ENCODE measurements around the gene LYRM4. TPM values are rescaled to one million over a fixed set of nuclear protein-coding genes. Genes with fewer than 3 reads are reported as not detected.

The LYRM4 gene
- total and polyA plus RNA-seq, 9 of the 15 experiments (the other 6 are each of a cell fraction or from before 2014, with no cell fraction given) = 24.2 to 69.4 (median 41.8) TPM

DNA sequence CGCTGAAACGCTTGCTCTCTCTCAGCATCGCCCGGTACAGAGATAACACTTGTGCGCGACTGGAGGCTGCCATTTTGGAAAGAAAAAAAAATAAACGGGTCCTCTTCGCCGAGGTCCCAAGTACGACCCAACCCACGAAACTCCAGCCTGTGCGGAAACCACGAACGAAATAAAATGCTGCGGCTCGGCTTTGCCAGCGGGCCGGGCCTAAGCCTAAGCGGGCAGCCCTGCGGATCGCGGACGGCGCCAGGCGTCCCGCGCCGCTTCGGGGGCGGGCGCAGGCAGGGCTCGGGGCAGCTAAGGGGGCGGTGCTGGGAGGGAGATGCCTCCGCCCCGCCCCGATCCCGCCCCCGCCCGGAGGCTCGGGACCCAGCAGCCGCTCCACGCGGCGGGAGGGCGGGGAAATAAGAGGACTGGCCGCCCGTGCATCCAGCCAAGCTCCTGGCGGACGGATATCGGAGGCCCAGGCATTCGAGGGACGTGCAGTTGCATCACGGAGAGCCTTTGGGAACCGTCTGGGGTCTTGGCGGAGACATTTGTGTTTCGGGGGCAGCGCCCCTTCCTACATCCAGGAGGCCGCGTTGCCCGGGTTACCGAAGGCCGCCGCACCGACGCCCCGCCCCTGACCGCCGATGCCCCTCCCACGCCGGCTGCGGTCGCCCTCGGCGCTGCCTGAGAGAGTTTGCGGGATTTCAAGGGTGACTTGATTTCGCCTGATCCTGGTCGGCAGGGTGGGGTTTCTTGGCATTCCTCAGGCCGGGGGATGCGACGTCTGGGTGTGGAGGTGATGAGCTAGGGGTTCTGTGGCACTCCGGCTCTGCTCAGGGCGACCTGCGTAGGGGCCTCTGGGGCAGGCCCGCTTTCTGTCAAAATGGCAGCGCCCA is at the start of gene LYRM4, which contains the start of gene FARS2 (continued):
- TF ChIP-seq, protein P1, sequence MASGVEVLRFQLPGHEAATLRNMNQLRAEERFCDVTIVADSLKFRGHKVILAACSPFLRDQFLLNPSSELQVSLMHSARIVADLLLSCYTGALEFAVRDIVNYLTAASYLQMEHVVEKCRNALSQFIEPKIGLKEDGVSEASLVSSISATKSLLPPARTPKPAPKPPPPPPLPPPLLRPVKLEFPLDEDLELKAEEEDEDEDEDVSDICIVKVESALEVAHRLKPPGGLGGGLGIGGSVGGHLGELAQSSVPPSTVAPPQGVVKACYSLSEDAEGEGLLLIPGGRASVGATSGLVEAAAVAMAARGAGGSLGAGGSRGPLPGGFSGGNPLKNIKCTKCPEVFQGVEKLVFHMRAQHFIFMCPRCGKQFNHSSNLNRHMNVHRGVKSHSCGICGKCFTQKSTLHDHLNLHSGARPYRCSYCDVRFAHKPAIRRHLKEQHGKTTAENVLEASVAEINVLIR (CRISPR knock-in tag; IDR thresholded peaks at IDR 0.05) = no peak
- TF ChIP-seq ZNF707 (CRISPR knock-in tag; conservative IDR thresholded peaks at IDR 0.05) (no peak), NR1H2 (CRISPR knock-in tag; IDR thresholded peaks at IDR 0.05) (no peak), SREBF2 (CRISPR knock-in tag; IDR thresholded peaks at IDR 0.05) (no peak), ZEB2 (IDR thresholded peaks at IDR 0.05) (no peak), ZNF224 (CRISPR knock-in tag; IDR thresholded peaks at IDR 0.05) (no peak), GATA2 (CRISPR knock-in tag; IDR thresholded peaks at IDR 0.05) (no peak), SMARCB1 (IDR thresholded peaks at IDR 0.05; ENCODE audit: insufficient read length, low read depth) (no peak), CBX3 (IDR thresholded peaks at IDR 0.05; ENCODE audit: borderline replicate concordance in 1 of 2, low read length in 2 of 2) (peak in 1 of 2 experiments; percentile 58; a peak in 1 of 3 replicates), TEAD4 (IDR thresholded peaks at IDR 0.05; ENCODE audit: low read length) (no peak; the same call in 1 of the 2 replicates), TEAD4 (CRISPR knock-in tag; IDR thresholded peaks at IDR 0.05; ENCODE audit: borderline replicate concordance) (0 out of 2 replicates have a peak, but pooled peaks have one; percentile 36), DMBX1 (CRISPR knock-in tag; IDR thresholded peaks at IDR 0.05; ENCODE audit: borderline replicate concordance) (no peak), CEBPB (tag; IDR thresholded peaks at IDR 0.05) (no peak), EP300 (IDR thresholded peaks at IDR 0.05; ENCODE audit: low read length) (peak; percentile 5; the same call in 1 of the 2 replicates), ZNF561 (CRISPR knock-in tag; conservative IDR thresholded peaks at IDR 0.05) (no peak), PRMT5 (CRISPR knock-in tag; IDR thresholded peaks at IDR 0.05) (no peak), ZNF324 (CRISPR knock-in tag; IDR thresholded peaks at IDR 0.05) (no peak), KHSRP (IDR thresholded peaks at IDR 0.05) (no peak)
- TF ChIP-seq, protein P2, sequence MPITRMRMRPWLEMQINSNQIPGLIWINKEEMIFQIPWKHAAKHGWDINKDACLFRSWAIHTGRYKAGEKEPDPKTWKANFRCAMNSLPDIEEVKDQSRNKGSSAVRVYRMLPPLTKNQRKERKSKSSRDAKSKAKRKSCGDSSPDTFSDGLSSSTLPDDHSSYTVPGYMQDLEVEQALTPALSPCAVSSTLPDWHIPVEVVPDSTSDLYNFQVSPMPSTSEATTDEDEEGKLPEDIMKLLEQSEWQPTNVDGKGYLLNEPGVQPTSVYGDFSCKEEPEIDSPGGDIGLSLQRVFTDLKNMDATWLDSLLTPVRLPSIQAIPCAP (CRISPR knock-in tag; IDR thresholded peaks at IDR 0.05; ENCODE audit: borderline replicate concordance) = no peak
- TF ChIP-seq, protein P3, sequence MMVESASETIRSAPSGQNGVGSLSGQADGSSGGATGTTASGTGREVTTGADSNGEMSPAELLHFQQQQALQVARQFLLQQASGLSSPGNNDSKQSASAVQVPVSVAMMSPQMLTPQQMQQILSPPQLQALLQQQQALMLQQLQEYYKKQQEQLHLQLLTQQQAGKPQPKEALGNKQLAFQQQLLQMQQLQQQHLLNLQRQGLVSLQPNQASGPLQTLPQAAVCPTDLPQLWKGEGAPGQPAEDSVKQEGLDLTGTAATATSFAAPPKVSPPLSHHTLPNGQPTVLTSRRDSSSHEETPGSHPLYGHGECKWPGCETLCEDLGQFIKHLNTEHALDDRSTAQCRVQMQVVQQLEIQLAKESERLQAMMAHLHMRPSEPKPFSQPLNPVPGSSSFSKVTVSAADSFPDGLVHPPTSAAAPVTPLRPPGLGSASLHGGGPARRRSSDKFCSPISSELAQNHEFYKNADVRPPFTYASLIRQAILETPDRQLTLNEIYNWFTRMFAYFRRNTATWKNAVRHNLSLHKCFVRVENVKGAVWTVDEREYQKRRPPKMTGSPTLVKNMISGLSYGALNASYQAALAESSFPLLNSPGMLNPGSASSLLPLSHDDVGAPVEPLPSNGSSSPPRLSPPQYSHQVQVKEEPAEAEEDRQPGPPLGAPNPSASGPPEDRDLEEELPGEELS (CRISPR knock-in tag; IDR thresholded peaks at IDR 0.05; ENCODE audit: borderline replicate concordance) = no peak; the same call in 1 of the 2 replicates
- TF ChIP-seq, protein P4, sequence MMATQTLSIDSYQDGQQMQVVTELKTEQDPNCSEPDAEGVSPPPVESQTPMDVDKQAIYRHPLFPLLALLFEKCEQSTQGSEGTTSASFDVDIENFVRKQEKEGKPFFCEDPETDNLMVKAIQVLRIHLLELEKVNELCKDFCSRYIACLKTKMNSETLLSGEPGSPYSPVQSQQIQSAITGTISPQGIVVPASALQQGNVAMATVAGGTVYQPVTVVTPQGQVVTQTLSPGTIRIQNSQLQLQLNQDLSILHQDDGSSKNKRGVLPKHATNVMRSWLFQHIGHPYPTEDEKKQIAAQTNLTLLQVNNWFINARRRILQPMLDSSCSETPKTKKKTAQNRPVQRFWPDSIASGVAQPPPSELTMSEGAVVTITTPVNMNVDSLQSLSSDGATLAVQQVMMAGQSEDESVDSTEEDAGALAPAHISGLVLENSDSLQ (IDR thresholded peaks at IDR 0.05) = no peak; the same call in 1 of the 2 replicates
- TF ChIP-seq, protein P5, sequence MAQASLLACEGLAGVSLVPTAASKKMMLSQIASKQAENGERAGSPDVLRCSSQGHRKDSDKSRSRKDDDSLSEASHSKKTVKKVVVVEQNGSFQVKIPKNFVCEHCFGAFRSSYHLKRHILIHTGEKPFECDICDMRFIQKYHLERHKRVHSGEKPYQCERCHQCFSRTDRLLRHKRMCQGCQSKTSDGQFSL (CRISPR knock-in tag; IDR thresholded peaks at IDR 0.05) = no peak
- TF ChIP-seq, protein P5 (tag; IDR thresholded peaks at IDR 0.05) = no peak; a peak in 1 of 4 replicates

All from K562 (cell line).